Vagina (tissue), 2 donors: ENCODE measurements around the gene TEFM. TPM values are rescaled to one million over a fixed set of nuclear protein-coding genes. Genes with fewer than 3 reads are reported as not detected.
"Not testable (repeated sequence)": the region's sequence is repeated elsewhere in the genome, so short reads cannot be mapped to it uniquely, and the experiment has no call there.

Source experiments
- DNase-seq, 2 donors: peaks; one replicate each; pipeline ENCODE4 v3.0.0-alpha.2; 2017; ENCODE audit errors: extremely low spot score in 2 of 2
- H3K27ac ChIP-seq: fragments of 200-600 bp; sonication (generic); one replicate; pipeline ENCODE4 v1.5.1; 2019
- H3K27me3 ChIP-seq: fragments of 200-600 bp; sonication (generic); one replicate; pipeline ENCODE4 v1.5.1; 2019
- H3K36me3 ChIP-seq, 2 donors: fragments of 200-600 bp; sonication (generic); one replicate each; pipeline ENCODE4 v1.5.1; 2017 to 2019
- H3K4me1 ChIP-seq: fragments of 200-600 bp; sonication (generic); one replicate; pipeline ENCODE4 v1.5.1; 2019
- H3K4me3 ChIP-seq, 2 donors: fragments of 200-600 bp; sonication (generic); 1 replicate in 1 of 2; 2 replicates in 1 of 2; pipeline ENCODE4 v1.5.1; 2016 to 2019
- H3K9me3 ChIP-seq: fragments of 200-600 bp; sonication (generic); one replicate; pipeline ENCODE4 v1.5.1; 2019
- CTCF ChIP-seq, 3 experiments: fragments of 450-650 bp in 2 of 3; fragments of 200-600 bp in 1 of 3; sonication (generic) in 1 of 3; IDR thresholded peaks; one replicate each; pipeline ENCODE4 v1.5.1; 2017 to 2019; ENCODE audit warnings: antibody characterized with exemption in 3 of 3, mild to moderate bottlenecking in 2 of 3, moderate library complexity in 2 of 3
- POLR2A ChIP-seq, 2 donors: fragments of 450-650 bp; IDR thresholded peaks; one replicate each; pipeline ENCODE4 v1.6.1; 2017; ENCODE audit warnings: antibody characterized with exemption in 2 of 2, mild to moderate bottlenecking in 2 of 2, moderate library complexity in 2 of 2
- POLR2AphosphoS5 ChIP-seq, 2 donors: sonication (generic); formaldehyde crosslinking; IDR thresholded peaks; one replicate each; pipeline ENCODE4 v1.9.0; 2017; ENCODE audit warnings: antibody characterized with exemption in 2 of 2, mild to moderate bottlenecking in 2 of 2, low read depth in 1 of 2; ENCODE audit not compliant: insufficient read depth in 1 of 2
- intact Hi-C: fragments of 100-400 bp; cut with DNase I; formaldehyde crosslinking; loops from one replicate; pipeline ENCODE4 v1.15.1; 2023
- total RNA-seq: library from RNA; depleted of rRNA; stranded (reverse); fragments of >200 nt; gene quantifications from one replicate; pipeline ENCODE4 v1.2.3, GENCODE V29; 2016

Gene TEFM
- total RNA-seq, 1 donor from 2014 or later, result 5.6 TPM

DNA sequence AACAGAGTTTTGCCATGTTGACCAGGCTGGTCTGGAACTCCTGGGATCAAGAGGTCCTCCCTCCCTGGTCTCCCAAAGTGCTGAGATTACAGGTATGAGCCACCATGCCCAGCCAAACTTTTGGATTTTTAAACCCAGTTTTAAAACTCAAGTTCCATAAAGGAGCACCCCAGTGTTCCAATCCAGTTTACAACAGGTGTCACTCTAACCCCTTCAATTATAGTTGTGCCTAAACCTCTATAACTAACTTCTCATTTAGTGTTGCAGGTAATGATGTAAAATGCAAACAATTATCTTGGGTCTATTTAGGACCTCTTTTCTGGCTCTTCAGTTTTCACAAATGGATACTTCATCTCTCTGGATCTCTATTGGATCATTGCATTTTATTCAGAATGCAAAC is 7.9 kb upstream of the TEFM start:
- TF ChIP-seq POLR2AphosphoS5 (IDR thresholded peaks at IDR 0.05; ENCODE audit: insufficient read depth in 1 of 2, low read depth in 1 of 2) (no peak), POLR2A (IDR thresholded peaks at IDR 0.05) (no peak), CTCF (IDR thresholded peaks at IDR 0.05) (no peak)
- no peak overlapping the region for H3K4me3 ChIP-seq
- H3K9me3 ChIP-seq, result no peaks in the 10 kb centered on the region
- H3K36me3 ChIP-seq, result no peaks in the 10 kb centered on the region
- no peaks in the 10 kb centered on the region for H3K27me3 ChIP-seq
- intact Hi-C loops, result no loop called here
- H3K4me1 ChIP-seq, result no peaks in the 10 kb centered on the region
- no peak for DNase-seq
- no peak overlapping the region for H3K27ac ChIP-seq

GRCh38 chr17:30910151-30910550 is 4.1 kb upstream of the TEFM start:
- H3K36me3 ChIP-seq, intact Hi-C loops, H3K9me3 ChIP-seq, H3K4me3 ChIP-seq, H3K27ac ChIP-seq, DNase-seq, H3K27me3 ChIP-seq: not testable (repeated sequence)
- peaks cover 18% of the 10 kb centered on the region for H3K4me1 ChIP-seq

- no peak for TF ChIP-seq POLR2AphosphoS5 (IDR thresholded peaks at IDR 0.05; ENCODE audit: insufficient read depth in 1 of 2, low read depth in 1 of 2)
- TF ChIP-seq CTCF (IDR thresholded peaks at IDR 0.05), result no peak
- no peak for TF ChIP-seq POLR2A (IDR thresholded peaks at IDR 0.05)
- peaks cover 0 to 2% of the 10 kb centered on the region in 2 donors for H3K36me3 ChIP-seq
- H3K4me3 ChIP-seq, result no peak overlapping the region
- no peak for DNase-seq
- intact Hi-C loops, result no loop called here
- no peaks in the 10 kb centered on the region for H3K27me3 ChIP-seq
- H3K9me3 ChIP-seq, result no peaks in the 10 kb centered on the region
- peaks cover 26% of the 10 kb centered on the region for H3K4me1 ChIP-seq
- H3K27ac ChIP-seq, result no peak overlapping the region
Observed at GRCh38 chr17:30908717-30909420, 2.8 kb upstream of the TEFM start.

- Histone ChIP-seq H3K4me3 (peak overlapping the region; percentile 71 to 80), H3K27me3 (no peaks in the 10 kb centered on the region), H3K4me1 (peaks cover 26% of the 10 kb centered on the region), H3K9me3 (no peaks in the 10 kb centered on the region), H3K27ac (peak overlapping the region; percentile 67), H3K36me3 (peaks cover 0 to 11% of the 10 kb centered on the region in 2 donors)
- intact Hi-C loops, result loop anchor here (2.0 kb wide), 1 partner anchor 65 kb away; the partner anchor contains the start of gene RNF135
- no peak for DNase-seq
- TF ChIP-seq CTCF (IDR thresholded peaks at IDR 0.05) (no peak), POLR2AphosphoS5 (IDR thresholded peaks at IDR 0.05; ENCODE audit: insufficient read depth in 1 of 2, low read depth in 1 of 2) (no peak), POLR2A (IDR thresholded peaks at IDR 0.05) (no peak)
Observed at GRCh38 chr17:30905742-30906100, 317 bp downstream of the TEFM start.

DNA sequence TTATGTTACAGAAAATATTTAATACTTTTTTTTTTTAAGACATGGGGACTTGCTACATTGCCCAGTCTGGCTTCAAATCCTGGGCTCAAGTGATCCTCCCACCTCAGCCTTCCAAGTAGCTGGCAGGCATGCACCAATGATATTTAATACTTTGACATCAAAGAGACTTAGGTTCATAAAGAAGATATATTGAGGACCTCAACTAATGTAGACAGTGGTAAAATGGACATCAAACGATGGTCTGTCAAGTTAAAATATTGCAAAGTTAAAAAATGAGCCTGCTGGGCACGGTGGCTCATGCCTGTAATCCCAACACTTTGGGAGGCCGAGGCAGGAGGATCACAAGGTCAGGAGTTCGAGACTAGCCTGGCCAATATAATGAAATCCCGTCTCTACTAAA is 8.7 kb downstream of the TEFM start:
- Histone ChIP-seq H3K27ac (no peak overlapping the region), H3K4me3 (no peak overlapping the region), H3K27me3 (no peaks in the 10 kb centered on the region), H3K36me3 (peaks cover 0 to 24% of the 10 kb centered on the region in 2 donors), H3K4me1 (no peaks in the 10 kb centered on the region), H3K9me3 (no peaks in the 10 kb centered on the region)
- no peak for DNase-seq
- TF ChIP-seq POLR2AphosphoS5 (IDR thresholded peaks at IDR 0.05; ENCODE audit: insufficient read depth in 1 of 2, low read depth in 1 of 2), result no peak
- TF ChIP-seq POLR2A (IDR thresholded peaks at IDR 0.05), result no peak
- TF ChIP-seq CTCF (IDR thresholded peaks at IDR 0.05), result no peak
- intact Hi-C loops, result no loop called here
